B cell (primary cell): ENCODE results near the gene CUBN. TPM values are rescaled to one million over a fixed set of nuclear protein-coding genes. Genes with fewer than 3 reads are reported as not detected.

Source experiments
- ATAC-seq: fragments of 200-7000 bp; cut with Tn5 transposase; one replicate; pipeline ENCODE4 v1.10.0; 2021; ENCODE audit warnings: low read depth, mild to moderate bottlenecking, moderate number of reproducible peaks, moderate library complexity
- CTCF ChIA-PET: fragments of 350-600 bp; sonication (Branson Sonifier 250); formaldehyde crosslinking; loops from one replicate; lab custom pipeline; 2021; ENCODE audit warnings: antibody characterized with exemption, inconsistent platforms; lab: Charles Lee
- POLR2A ChIA-PET: fragments of 350-600 bp; sonication (Branson Sonifier 250); formaldehyde crosslinking; loops from one replicate; lab custom pipeline; 2021; ENCODE audit warnings: antibody characterized with exemption; lab: Charles Lee
- DNase-seq: peaks from one replicate; pipeline ENCODE4 v3.0.0; 2013
- H2AFZ ChIP-seq: 2 replicates; pipeline ENCODE4 v1.6.1; 2012; ENCODE audit warnings: mild to moderate bottlenecking, low read depth, low read length; ENCODE audit not compliant: insufficient read depth, poor library complexity, severe bottlenecking
- H3K27ac ChIP-seq, 2 donors: 1 replicate in 1 of 2; 2 replicates in 1 of 2; pipeline ENCODE4 v1.5.1; 2012 to 2013; ENCODE audit warnings: low read length in 2 of 2, mild to moderate bottlenecking in 2 of 2, moderate library complexity in 1 of 2
- H3K27me3 ChIP-seq, 4 experiments: fragments of 200-600 bp in 1 of 4; sonication (generic) in 1 of 4; replicated peaks in 1 of 4; 1 replicate in 2 of 4; 2 replicates in 2 of 4; pipeline versions ENCODE4 v1.6.1 to v1.7.0; 2013 to 2016; ENCODE audit warnings: low read length in 3 of 4, mild to moderate bottlenecking in 2 of 4, mixed read lengths in 1 of 4, moderate library complexity in 1 of 4; ENCODE audit not compliant: insufficient read depth in 4 of 4, control insufficient read depth in 3 of 4; ENCODE audit errors: control extremely low read depth in 1 of 4
- H3K36me3 ChIP-seq, 2 experiments: replicated peaks in 1 of 2; 1 replicate in 1 of 2; 2 replicates in 1 of 2; pipeline versions ENCODE4 v1.6.1 to v1.7.1; 2013; ENCODE audit warnings: low read length in 1 of 2; ENCODE audit not compliant: insufficient read depth in 2 of 2, control insufficient read depth in 1 of 2; ENCODE audit errors: control extremely low read depth in 1 of 2, extremely low read depth in 1 of 2
- H3K4me1 ChIP-seq, 2 donors: fragments of 200-600 bp in 1 of 2; sonication (generic) in 1 of 2; 1 replicate in 1 of 2; 2 replicates in 1 of 2; pipeline versions ENCODE4 v1.5.1 to v1.6.1; 2013 to 2017; ENCODE audit warnings: low read length in 2 of 2; ENCODE audit not compliant: control insufficient read depth in 2 of 2, insufficient read depth in 2 of 2
- H3K4me2 ChIP-seq: replicated peaks from 2 replicates; pipeline ENCODE3; 2012; ENCODE audit warnings: mild to moderate bottlenecking, low read depth, low read length; ENCODE audit not compliant: poor library complexity, severe bottlenecking
- H3K4me3 ChIP-seq, 5 experiments: fragments of 200-600 bp in 1 of 5; sonication (generic) in 1 of 5; 1 replicate in 3 of 5; 2 replicates in 2 of 5; pipeline versions ENCODE4 v1.5.1 to v1.7.0; 2011 to 2016; ENCODE audit warnings: low read length in 4 of 5, mild to moderate bottlenecking in 4 of 5, low read depth in 2 of 5, control low read depth in 1 of 5, moderate library complexity in 1 of 5; ENCODE audit not compliant: insufficient read depth in 1 of 5; ENCODE audit errors: control extremely low read depth in 1 of 5, extremely low read depth in 1 of 5
- H3K79me2 ChIP-seq: fragments of 200-600 bp; sonication (generic); one replicate; pipeline ENCODE4 v1.6.0; 2016; ENCODE audit warnings: low read length; ENCODE audit not compliant: control insufficient read depth, insufficient read depth
- H3K9ac ChIP-seq: fragments of 200-600 bp; sonication (generic); 2 replicates; pipeline ENCODE4 v1.6.1; 2017; ENCODE audit warnings: mild to moderate bottlenecking, low read length, moderate library complexity
- H3K9me3 ChIP-seq, 3 donors: one replicate each; pipeline versions ENCODE4 v1.6.1 to v1.7.1; 2013; ENCODE audit warnings: low read length in 2 of 3; ENCODE audit not compliant: control insufficient read depth in 2 of 3, insufficient read depth in 1 of 3; ENCODE audit errors: control extremely low read depth in 1 of 3
- H4K20me1 ChIP-seq: 2 replicates; pipeline ENCODE4 v1.6.0; 2012; ENCODE audit warnings: mild to moderate bottlenecking, low read length; ENCODE audit not compliant: insufficient read depth, control insufficient read depth, poor library complexity, severe bottlenecking
- H3K27ac Mint-ChIP-seq: one replicate; pipeline ENCODE4 v1.8.0; 2021; ENCODE audit warnings: mixed read lengths
- H3K27me3 Mint-ChIP-seq: one replicate; pipeline ENCODE4 v1.8.0; 2021; ENCODE audit warnings: mixed read lengths
- H3K4me1 Mint-ChIP-seq: one replicate; pipeline ENCODE4 v1.8.0; 2021; ENCODE audit warnings: mixed read lengths
- H3K4me3 Mint-ChIP-seq: one replicate; pipeline ENCODE4 v1.8.0; 2021; ENCODE audit warnings: mixed read lengths
- H3K9me3 Mint-ChIP-seq: one replicate; pipeline ENCODE4 v1.8.0; 2022; ENCODE audit warnings: mixed read lengths; ENCODE audit not compliant: insufficient read depth
- EZH2 ChIP-seq: IDR thresholded peaks from 2 replicates; pipeline ENCODE4 v1.6.1; 2012; ENCODE audit warnings: borderline replicate concordance, low read depth, mild to moderate bottlenecking, moderate library complexity, low read length; ENCODE audit not compliant: insufficient read depth, poor library complexity, severe bottlenecking
- WGBS: methylation state at CpG from one replicate; pipeline ENCODE4 v1.1.5; 2013; ENCODE audit warnings: missing lambda C conversion rate; ENCODE audit not compliant: insufficient coverage; 5-methylcytosine and 5-hydroxymethylcytosine counted together
- intact Hi-C: fragments of 100-400 bp; cut with micrococcal nuclease; formaldehyde crosslinking; loops from one replicate; pipeline ENCODE4 v1.10.0; 2022
- polyA plus RNA-seq: library from polyadenylated mRNA; depleted of rRNA; stranded (reverse); fragments of >200 nt; gene quantifications from 2 replicates; pipeline ENCODE4 v1.2.3, GENCODE V29; 2012
- total RNA-seq, 2 donors: library from RNA; stranded (reverse); fragments of 120-200 nt in 1 of 2; gene quantifications; 1 replicate in 1 of 2; 2 replicates in 1 of 2; pipeline versions ENCODE4 v1.2.3 to v1.2.4, GENCODE V29; 2013 to 2022
- TF ChIP-seq, protein P1 (sequence below): fragments of 200-600 bp; IDR thresholded peaks from one replicate; pipeline ENCODE4 v1.8.0; 2022; ENCODE audit warnings: antibody characterized with exemption, mild to moderate bottlenecking

CUBN gene
- total and polyA plus RNA-seq, 2 donors (not counting 1 experiment from before 2014, with no cell fraction given): 4.2 to 5.7 TPM

DNA sequence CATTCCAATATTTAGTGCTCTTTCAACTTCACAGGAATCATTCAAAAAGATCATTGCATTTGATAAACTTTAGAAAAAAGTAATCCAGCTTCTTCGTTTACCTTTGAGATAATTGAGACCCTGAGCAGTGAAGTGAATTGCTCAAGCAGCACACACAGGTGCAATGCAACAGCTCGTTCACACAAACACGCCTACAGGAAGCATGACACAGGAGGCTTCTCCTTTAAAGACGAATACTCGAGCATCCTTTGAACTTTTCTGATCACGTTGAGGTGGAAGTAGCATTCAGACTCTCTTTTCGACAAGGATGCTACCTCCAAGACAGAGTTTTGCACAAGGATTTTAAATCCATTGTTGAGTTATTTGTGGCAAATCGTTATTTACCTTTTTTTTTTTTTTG is 294.4 kb downstream of the CUBN start:
- Histone ChIP-seq H3K9me3 (no peaks in the 10 kb centered on the region), H3K79me2 (no peaks in the 10 kb centered on the region), H3K36me3 (no peaks in the 10 kb centered on the region), H4K20me1 (no peaks in the 10 kb centered on the region), H3K27ac (no peak overlapping the region), H3K27me3 (peaks cover 0 to 5% (median 0%) of the 10 kb centered on the region in 4 experiments), H3K4me2 (no peak overlapping the region), H3K4me3 (no peak overlapping the region), H3K9ac (no peak overlapping the region), H3K4me1 (no peaks in the 10 kb centered on the region), H2AFZ (no peak overlapping the region)
- intact Hi-C loops: no loop called here
- H3K4me3 Mint-ChIP-seq: no peak overlapping the region
- DNase-seq (no peak), ATAC-seq (no peak)
- ChIA-PET CTCF (interaction anchor here (1.3 kb wide), 1 partner anchor 432 kb away, joined by 3 read pairs; no protein-coding TSS in a partner anchor), POLR2A (no interaction called here)
- peaks cover 4% of the 10 kb centered on the region for H3K27me3 Mint-ChIP-seq
- no peak overlapping the region for H3K27ac Mint-ChIP-seq
- TF ChIP-seq, protein P1, sequence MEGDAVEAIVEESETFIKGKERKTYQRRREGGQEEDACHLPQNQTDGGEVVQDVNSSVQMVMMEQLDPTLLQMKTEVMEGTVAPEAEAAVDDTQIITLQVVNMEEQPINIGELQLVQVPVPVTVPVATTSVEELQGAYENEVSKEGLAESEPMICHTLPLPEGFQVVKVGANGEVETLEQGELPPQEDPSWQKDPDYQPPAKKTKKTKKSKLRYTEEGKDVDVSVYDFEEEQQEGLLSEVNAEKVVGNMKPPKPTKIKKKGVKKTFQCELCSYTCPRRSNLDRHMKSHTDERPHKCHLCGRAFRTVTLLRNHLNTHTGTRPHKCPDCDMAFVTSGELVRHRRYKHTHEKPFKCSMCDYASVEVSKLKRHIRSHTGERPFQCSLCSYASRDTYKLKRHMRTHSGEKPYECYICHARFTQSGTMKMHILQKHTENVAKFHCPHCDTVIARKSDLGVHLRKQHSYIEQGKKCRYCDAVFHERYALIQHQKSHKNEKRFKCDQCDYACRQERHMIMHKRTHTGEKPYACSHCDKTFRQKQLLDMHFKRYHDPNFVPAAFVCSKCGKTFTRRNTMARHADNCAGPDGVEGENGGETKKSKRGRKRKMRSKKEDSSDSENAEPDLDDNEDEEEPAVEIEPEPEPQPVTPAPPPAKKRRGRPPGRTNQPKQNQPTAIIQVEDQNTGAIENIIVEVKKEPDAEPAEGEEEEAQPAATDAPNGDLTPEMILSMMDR: no peak
- TF ChIP-seq EZH2: no peak
- H3K4me1 Mint-ChIP-seq: no peaks in the 10 kb centered on the region
- no peaks in the 10 kb centered on the region for H3K9me3 Mint-ChIP-seq
- 59% methylated on average over 3 of the region's 8 CpGs for WGBS

DNA sequence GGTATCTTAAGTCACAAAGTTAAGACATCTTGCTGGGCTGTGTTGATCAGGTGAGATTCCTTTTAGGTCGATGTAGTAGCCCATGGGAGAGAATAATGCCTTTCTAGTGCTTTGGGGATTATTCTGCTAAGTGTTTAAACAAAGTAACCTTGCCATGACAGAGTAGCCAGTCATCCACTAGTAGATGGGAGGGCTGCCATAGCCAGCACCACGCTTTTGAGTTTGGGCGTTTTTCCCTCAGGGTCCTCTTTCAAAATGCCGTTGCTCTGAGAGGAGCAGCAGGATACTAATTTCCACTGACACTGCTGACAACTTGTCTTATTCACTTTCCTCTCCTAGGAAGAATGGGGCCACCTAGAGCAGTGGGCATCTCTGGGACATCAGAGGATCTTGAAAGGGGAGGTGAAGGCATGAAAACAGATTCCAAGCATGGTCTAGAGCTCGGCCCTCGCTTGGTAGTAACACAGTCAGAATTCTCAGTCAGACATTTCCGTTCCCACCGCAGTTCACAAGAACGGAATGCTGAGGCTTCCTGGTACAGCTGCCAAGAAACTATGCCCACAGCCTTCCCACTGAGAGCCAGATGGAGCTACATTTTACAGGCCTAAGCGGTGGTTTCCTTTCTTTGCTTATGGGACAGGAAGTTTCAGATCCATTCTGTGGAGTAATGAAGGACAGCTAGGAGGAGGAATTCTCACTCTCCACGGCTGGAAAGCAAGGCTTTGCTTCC is 297.1 kb downstream of the CUBN start:
- Histone ChIP-seq H3K36me3 (no peaks in the 10 kb centered on the region), H4K20me1 (no peaks in the 10 kb centered on the region), H3K9me3 (no peaks in the 10 kb centered on the region), H3K27me3 (peaks cover 0 to 5% (median 0%) of the 10 kb centered on the region in 4 experiments), H3K4me1 (peaks cover 0 to 4% of the 10 kb centered on the region in 2 donors), H3K9ac (no peak overlapping the region), H3K4me2 (no peak overlapping the region), H3K79me2 (no peaks in the 10 kb centered on the region), H2AFZ (no peak overlapping the region), H3K4me3 (no peak overlapping the region), H3K27ac (no peak overlapping the region)
- DNase-seq (no peak), ATAC-seq (no peak)
- Mint-ChIP-seq H3K27ac (no peak overlapping the region), H3K4me1 (peaks cover 6% of the 10 kb centered on the region), H3K9me3 (no peaks in the 10 kb centered on the region), H3K27me3 (peaks cover 4% of the 10 kb centered on the region), H3K4me3 (no peak overlapping the region)
- intact Hi-C loops: no loop called here
- CTCF ChIA-PET: interaction anchor here (1.3 to 1.6 kb wide), 2 partner anchors 12 to 398 kb away, joined by 6 read pairs; no protein-coding TSS in a partner anchor
- POLR2A ChIA-PET: no interaction called here
- 41% methylated on average over 10 of the region's 11 CpGs for WGBS
- TF ChIP-seq EZH2: no peak
- TF ChIP-seq, protein P1: no peak
